PC-9 (cell line): ENCODE results near the gene AUTS2.

Source experiments
- EZH2 ChIP-seq: fragments of 200-600 bp; sonication (generic); IDR thresholded peaks from 2 replicates; pipeline ENCODE4 v1.8.0; 2017; ENCODE audit warnings: antibody characterized with exemption, low read depth
- TF ChIP-seq, protein P1 (sequence below): fragments of 200-600 bp; sonication (generic); conservative IDR thresholded peaks from 2 replicates; pipeline ENCODE4 v1.6.1; 2017; ENCODE audit warnings: mixed run types, antibody characterized with exemption, mild to moderate bottlenecking, moderate library complexity

DNA sequence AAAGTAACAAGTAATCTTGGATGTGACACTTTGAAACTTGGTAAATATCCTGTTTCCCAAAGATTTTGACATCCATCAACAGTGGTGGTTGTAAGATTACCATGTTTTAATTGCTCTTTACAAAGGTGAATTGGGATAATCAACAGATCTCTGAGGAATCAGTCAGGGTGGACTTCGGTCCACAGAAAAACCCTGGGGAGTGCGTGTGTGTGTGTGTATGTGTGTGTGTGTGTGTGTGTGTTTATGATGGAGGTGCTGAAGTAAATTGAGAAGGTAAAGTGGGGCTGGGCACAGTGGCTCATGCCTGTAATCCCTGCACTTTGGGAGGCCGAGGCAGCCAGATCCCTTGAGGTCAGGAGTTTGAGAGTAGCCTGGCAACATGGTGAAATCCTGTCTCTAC is 12.0 kb upstream of the AUTS2 start:
- TF ChIP-seq, protein P1, sequence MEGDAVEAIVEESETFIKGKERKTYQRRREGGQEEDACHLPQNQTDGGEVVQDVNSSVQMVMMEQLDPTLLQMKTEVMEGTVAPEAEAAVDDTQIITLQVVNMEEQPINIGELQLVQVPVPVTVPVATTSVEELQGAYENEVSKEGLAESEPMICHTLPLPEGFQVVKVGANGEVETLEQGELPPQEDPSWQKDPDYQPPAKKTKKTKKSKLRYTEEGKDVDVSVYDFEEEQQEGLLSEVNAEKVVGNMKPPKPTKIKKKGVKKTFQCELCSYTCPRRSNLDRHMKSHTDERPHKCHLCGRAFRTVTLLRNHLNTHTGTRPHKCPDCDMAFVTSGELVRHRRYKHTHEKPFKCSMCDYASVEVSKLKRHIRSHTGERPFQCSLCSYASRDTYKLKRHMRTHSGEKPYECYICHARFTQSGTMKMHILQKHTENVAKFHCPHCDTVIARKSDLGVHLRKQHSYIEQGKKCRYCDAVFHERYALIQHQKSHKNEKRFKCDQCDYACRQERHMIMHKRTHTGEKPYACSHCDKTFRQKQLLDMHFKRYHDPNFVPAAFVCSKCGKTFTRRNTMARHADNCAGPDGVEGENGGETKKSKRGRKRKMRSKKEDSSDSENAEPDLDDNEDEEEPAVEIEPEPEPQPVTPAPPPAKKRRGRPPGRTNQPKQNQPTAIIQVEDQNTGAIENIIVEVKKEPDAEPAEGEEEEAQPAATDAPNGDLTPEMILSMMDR = no peak
- TF ChIP-seq EZH2 = no peak
